Peyer's patch (tissue), 4 donors: ENCODE results near the gene LAMB3. TPM values are rescaled to one million over a fixed set of nuclear protein-coding genes. Genes with fewer than 3 reads are reported as not detected.

Experiments
- DNase-seq, 3 donors: peaks; one replicate each; pipeline ENCODE4 v3.0.0-alpha.2; 2017 to 2019
- H3K27ac ChIP-seq, 4 donors: fragments of 200-600 bp; sonication (generic); one replicate each; pipeline ENCODE4 v1.5.1; 2016 to 2019
- H3K27me3 ChIP-seq, 2 donors: fragments of 200-600 bp; sonication (generic); one replicate each; pipeline ENCODE4 v1.5.1; 2019
- H3K36me3 ChIP-seq, 3 donors: fragments of 200-600 bp; sonication (generic); one replicate each; pipeline ENCODE4 v1.5.1; 2016 to 2019
- H3K4me1 ChIP-seq, 4 donors: fragments of 200-600 bp; sonication (generic); one replicate each; pipeline ENCODE4 v1.5.1; 2016 to 2019
- H3K4me3 ChIP-seq, 4 donors: fragments of 200-600 bp; sonication (generic); 1 replicate in 3 of 4; 2 replicates in 1 of 4; pipeline ENCODE4 v1.5.1; 2016 to 2019; ENCODE audit warnings: mild to moderate bottlenecking in 1 of 4
- H3K9me3 ChIP-seq, 4 donors: fragments of 200-600 bp; sonication (generic); one replicate each; pipeline ENCODE4 v1.5.1; 2016 to 2019; ENCODE audit warnings: mild to moderate bottlenecking in 1 of 4
- CTCF ChIP-seq, 6 experiments: fragments of 450-650 bp in 4 of 6; fragments of 200-600 bp in 2 of 6; sonication (generic) in 1 of 6; IDR thresholded peaks; one replicate each; pipeline ENCODE4 v1.5.1; 2017 to 2019; ENCODE audit warnings: antibody characterized with exemption in 6 of 6, mild to moderate bottlenecking in 3 of 6, moderate library complexity in 1 of 6
- POLR2A ChIP-seq, 2 donors: fragments of 450-650 bp; IDR thresholded peaks; one replicate each; pipeline ENCODE4 v1.5.1; 2017; ENCODE audit warnings: antibody characterized with exemption in 2 of 2, mild to moderate bottlenecking in 2 of 2, moderate library complexity in 2 of 2
- total RNA-seq, 4 donors: library from RNA; depleted of rRNA; stranded (reverse); fragments of >200 nt; gene quantifications; one replicate each; pipeline ENCODE4 v1.1.0, GENCODE V29; 2016

LAMB3 gene
- total RNA-seq, 4 donors from 2014 or later = 9.1 to 109 (median 104) TPM

DNA sequence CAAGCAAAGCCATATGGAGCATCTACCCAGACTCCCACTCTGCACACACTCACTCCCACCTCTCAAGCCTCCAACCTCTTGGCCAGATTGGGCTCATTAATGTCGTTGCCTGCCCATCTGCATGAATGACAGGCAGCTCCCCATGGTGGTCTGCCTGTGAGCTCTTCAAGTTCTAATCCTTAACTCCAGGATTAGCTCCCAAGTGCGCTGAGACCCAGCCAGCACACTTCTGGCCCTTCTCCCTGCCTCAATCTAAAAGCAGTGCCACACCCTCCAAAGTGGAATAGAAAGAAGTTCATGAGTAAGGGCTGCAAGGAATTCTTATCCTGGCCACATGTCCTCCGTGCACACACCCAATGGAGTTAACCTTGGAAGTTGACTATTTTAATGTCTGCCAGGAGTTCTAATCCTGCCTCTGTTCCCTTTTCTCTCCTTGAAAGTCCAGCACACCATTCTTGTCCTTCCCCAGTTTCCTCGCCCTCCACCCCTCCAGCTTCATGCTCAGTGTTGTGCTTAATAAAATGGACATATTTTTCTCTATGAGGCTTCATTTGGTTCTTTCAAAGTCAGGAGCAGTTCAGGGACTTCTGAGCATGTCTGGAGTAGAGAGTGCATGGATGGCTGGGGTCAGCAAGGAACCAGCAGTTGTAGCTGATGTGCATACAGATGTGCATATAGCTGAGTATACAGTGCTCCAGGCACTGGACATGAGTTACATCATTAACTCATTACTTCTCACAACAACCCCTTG lies 38.6 kb downstream of the LAMB3 start:
- Histone ChIP-seq H3K36me3 (peaks cover 0 to 32% (median 0%) of the 10 kb centered on the region in 3 donors), H3K27ac (no peak overlapping the region), H3K4me3 (no peak overlapping the region), H3K9me3 (no peaks in the 10 kb centered on the region), H3K27me3 (no peaks in the 10 kb centered on the region), H3K4me1 (peaks cover 0 to 4% (median 0%) of the 10 kb centered on the region in 4 donors)
- DNase-seq = peak in 1 of 3 donors; percentile 32
- TF ChIP-seq POLR2A (IDR thresholded peaks at IDR 0.05) (no peak), CTCF (IDR thresholded peaks at IDR 0.05) (no peak)

DNA sequence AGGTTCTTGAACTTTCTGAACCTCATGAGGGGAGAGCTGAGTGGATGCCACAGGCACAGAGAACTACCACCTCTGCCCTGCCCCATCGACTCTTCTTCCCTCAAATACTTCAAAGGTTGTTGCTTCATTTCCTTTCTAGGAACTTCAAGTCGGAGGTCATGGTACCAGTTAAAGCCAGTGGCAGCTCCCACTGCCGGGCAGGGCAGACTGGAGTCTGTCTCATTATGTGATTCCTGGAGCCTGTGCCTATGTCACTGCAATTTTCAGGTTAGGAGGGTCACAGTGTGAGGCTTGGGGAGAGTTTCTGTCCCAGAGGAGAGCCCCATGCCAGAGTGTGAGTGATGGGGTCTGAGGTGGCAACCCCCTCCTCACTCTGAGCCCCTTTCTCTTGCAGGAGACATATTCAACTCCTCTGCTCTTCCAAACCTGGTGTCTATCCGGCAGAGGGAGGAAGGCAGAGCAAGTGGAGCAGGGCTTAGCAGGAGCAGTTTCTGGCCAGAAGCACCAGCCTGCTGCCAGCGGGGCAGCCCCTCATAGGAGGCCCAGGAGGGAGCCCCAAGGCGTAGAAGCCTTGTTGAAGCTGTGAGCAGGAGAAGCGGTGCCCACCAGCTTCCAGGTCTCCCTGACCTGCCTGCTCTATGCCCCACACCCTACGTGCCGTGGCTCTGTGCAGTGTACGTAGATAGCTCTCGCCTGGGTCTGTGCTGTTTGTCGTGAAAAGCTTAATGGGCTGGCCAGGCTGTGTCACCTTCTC lies 39.4 kb downstream of the LAMB3 start:
- peak in 1 of 3 donors; percentile 34 for DNase-seq
- Histone ChIP-seq H3K4me1 (no peaks in the 10 kb centered on the region), H3K9me3 (no peaks in the 10 kb centered on the region), H3K36me3 (peaks cover 0 to 25% (median 0%) of the 10 kb centered on the region in 3 donors), H3K27ac (no peak overlapping the region), H3K27me3 (no peaks in the 10 kb centered on the region), H3K4me3 (no peak overlapping the region)
- TF ChIP-seq POLR2A (IDR thresholded peaks at IDR 0.05) (no peak), CTCF (IDR thresholded peaks at IDR 0.05) (no peak)

DNA sequence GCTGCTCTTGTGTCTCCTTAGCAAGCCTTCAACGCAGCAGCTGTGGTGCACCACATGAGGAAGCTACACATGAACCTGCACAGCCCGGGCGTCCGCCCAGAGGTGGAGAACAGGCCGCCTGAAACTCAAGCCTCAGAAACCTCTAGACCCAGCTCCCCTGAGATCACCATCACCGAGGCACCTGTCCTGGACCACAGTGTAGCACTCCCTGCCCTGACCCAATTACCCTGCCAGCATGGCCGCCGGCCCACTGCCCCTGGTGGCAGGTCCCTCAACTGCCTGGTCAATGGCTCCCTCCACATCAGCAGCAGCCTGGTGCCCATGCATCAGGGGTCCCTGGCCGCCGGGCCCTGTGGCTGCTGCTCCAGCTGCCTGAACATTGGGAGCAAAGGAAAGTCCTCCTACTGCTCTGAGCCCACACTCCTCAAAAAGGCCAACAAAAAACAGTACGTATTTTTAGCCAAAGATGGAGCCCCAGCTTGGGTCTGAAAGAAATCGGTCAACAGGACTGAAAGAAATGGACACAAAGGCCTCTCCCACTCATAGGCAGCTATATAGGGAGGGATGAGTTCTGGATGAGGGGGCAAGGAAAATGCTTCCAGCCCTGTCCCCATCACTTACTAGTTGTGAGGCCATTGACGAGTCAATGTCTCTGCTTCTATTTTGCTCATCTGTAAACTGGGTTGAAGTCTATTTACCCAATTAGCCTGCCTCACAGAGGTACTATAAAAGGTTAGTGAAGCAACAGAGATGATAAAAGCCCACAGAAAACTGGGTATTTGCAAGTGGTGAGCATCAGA lies 40.3 kb downstream of the LAMB3 start:
- no peaks in the 10 kb centered on the region for H3K4me1 ChIP-seq
- DNase-seq = peak in 1 of 3 donors; percentile 3
- no peak for TF ChIP-seq CTCF (IDR thresholded peaks at IDR 0.05)
- no peak for TF ChIP-seq POLR2A (IDR thresholded peaks at IDR 0.05)
- no peak overlapping the region for H3K27ac ChIP-seq
- no peak overlapping the region for H3K4me3 ChIP-seq
- H3K9me3 ChIP-seq = no peaks in the 10 kb centered on the region
- no peaks in the 10 kb centered on the region for H3K27me3 ChIP-seq
- peaks cover 0 to 17% (median 0%) of the 10 kb centered on the region in 3 donors for H3K36me3 ChIP-seq

- Histone ChIP-seq H3K27ac (no peak overlapping the region), H3K36me3 (peaks cover 0 to 7% (median 0%) of the 10 kb centered on the region in 3 donors), H3K27me3 (no peaks in the 10 kb centered on the region), H3K4me1 (no peaks in the 10 kb centered on the region), H3K9me3 (no peaks in the 10 kb centered on the region), H3K4me3 (no peak overlapping the region)
- TF ChIP-seq POLR2A (IDR thresholded peaks at IDR 0.05) = no peak
- no peak for TF ChIP-seq CTCF (IDR thresholded peaks at IDR 0.05)
- DNase-seq = no peak
These were observed 41.7 kb downstream of the LAMB3 start for GRCh38 chr1:209610631-209610905.

DNA sequence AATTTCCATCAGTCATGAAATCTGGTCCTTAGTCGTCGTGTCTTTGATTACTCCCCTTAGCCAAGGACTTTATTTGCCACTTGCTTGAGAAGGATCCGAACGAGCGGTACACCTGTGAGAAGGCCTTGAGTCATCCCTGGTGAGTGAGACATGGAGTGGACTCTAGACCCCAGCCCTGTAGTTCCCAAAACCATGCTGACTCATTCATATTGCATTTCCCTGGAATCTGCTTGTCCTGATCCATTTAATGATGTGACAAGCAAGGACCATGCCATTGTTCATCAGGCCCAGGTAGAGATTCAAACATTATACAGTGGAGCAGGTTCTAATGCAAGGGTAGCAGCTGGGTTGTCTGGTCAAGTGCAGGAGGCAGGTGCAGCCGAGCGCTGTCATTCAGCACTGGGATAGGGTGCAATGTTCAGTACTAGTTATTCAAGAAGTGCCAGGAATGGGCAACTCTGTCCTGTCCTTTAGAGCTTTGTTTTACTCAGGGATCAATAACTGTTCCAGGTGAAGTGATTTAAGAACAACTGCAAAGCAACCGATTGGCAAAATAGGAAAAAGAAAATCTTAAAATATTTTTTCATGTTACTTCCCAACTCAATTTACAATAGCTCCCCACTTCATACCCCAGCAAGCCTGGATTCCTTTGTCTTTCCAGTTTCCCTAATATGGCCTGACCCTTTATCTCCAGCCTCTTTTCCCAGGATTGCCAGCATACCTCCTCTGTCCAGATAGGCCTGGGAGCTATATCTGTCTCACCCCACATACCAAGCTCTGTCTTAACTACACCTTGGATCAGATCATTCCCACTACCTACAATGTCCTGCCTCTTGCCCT lies 42.2 kb downstream of the LAMB3 start:
- H3K4me3 ChIP-seq = no peak overlapping the region
- no peaks in the 10 kb centered on the region for H3K27me3 ChIP-seq
- H3K27ac ChIP-seq = no peak overlapping the region
- H3K4me1 ChIP-seq = no peaks in the 10 kb centered on the region
- peaks cover 0 to 3% (median 0%) of the 10 kb centered on the region in 3 donors for H3K36me3 ChIP-seq
- no peak for DNase-seq
- no peaks in the 10 kb centered on the region for H3K9me3 ChIP-seq
- TF ChIP-seq POLR2A (IDR thresholded peaks at IDR 0.05) = no peak
- TF ChIP-seq CTCF (IDR thresholded peaks at IDR 0.05) = no peak
